SJSA1 (cell line): ENCODE data around the gene METTL14. TPM values are rescaled to one million over a fixed set of nuclear protein-coding genes. Genes with fewer than 3 reads are reported as not detected.

Source experiments
- DNase-seq, 2 experiments: peaks; one replicate each; pipeline ENCODE4 v3.0.0-alpha.2; 2015 to 2020; ENCODE audit warnings: low spot score in 2 of 2, low read depth in 1 of 2
- H3K27ac ChIP-seq: fragments of 250-450 bp; sonication (Bioruptor Pico); 2 replicates; pipeline ENCODE4 v1.5.1; 2020; ENCODE audit warnings: mild to moderate bottlenecking, moderate library complexity
- H3K27me3 ChIP-seq: fragments of 250-450 bp; sonication (Bioruptor Pico); replicated peaks from 2 replicates; pipeline ENCODE4 v1.5.1; 2020; ENCODE audit warnings: mild to moderate bottlenecking, moderate library complexity
- H3K36me3 ChIP-seq: fragments of 250-450 bp; sonication (Bioruptor Pico); 2 replicates; pipeline ENCODE4 v1.5.1; 2020; ENCODE audit warnings: mild to moderate bottlenecking
- H3K4me1 ChIP-seq: fragments of 250-450 bp; sonication (Bioruptor Pico); replicated peaks from 2 replicates; pipeline ENCODE4 v1.6.1; 2021; ENCODE audit warnings: mild to moderate bottlenecking
- H3K4me3 ChIP-seq: fragments of 250-450 bp; sonication (Bioruptor Pico); 2 replicates; pipeline ENCODE4 v1.5.1; 2020; ENCODE audit warnings: mild to moderate bottlenecking
- H3K9me3 ChIP-seq: fragments of 250-450 bp; sonication (Bioruptor Pico); replicated peaks from 2 replicates; pipeline ENCODE4 v1.5.1; 2020; ENCODE audit warnings: mild to moderate bottlenecking
- total RNA-seq: library from RNA; depleted of rRNA; stranded (reverse); fragments of >200 nt; shearing (Covaris generic); gene quantifications from 2 replicates; pipeline ENCODE4 v1.2.3, GENCODE V29; 2014; rRNA removed

Gene METTL14
- total RNA-seq, 1 experiment from 2014 or later, result 37.0 TPM

- H3K27me3 ChIP-seq, result no peaks in the 10 kb centered on the region
- peaks cover 42% of the 10 kb centered on the region for H3K4me1 ChIP-seq
- peaks cover 64% of the 10 kb centered on the region for H3K36me3 ChIP-seq
- no peak overlapping the region for H3K4me3 ChIP-seq
- no peak overlapping the region for H3K27ac ChIP-seq
- H3K9me3 ChIP-seq, result no peaks in the 10 kb centered on the region
- DNase-seq, result no peak
Measured at GRCh38 chr4:118756958-118757357, 71.8 kb downstream of the METTL14 start.

GRCh38 chr4:118757761-118758251 lies 72.6 kb downstream of the METTL14 start:
- DNase-seq, result no peak
- Histone ChIP-seq H3K9me3 (no peaks in the 10 kb centered on the region), H3K4me1 (peaks cover 34% of the 10 kb centered on the region), H3K4me3 (no peak overlapping the region), H3K36me3 (peaks cover 62% of the 10 kb centered on the region), H3K27me3 (no peaks in the 10 kb centered on the region), H3K27ac (no peak overlapping the region)

GRCh38 chr4:118758293-118758692 lies 73.1 kb downstream of the METTL14 start:
- Histone ChIP-seq H3K36me3 (peaks cover 67% of the 10 kb centered on the region), H3K4me3 (no peak overlapping the region), H3K9me3 (no peaks in the 10 kb centered on the region), H3K27ac (no peak overlapping the region), H3K27me3 (no peaks in the 10 kb centered on the region), H3K4me1 (peaks cover 29% of the 10 kb centered on the region)
- no peak for DNase-seq

GRCh38 chr4:118759481-118759880 lies 74.3 kb downstream of the METTL14 start:
- H3K9me3 ChIP-seq, result no peaks in the 10 kb centered on the region
- DNase-seq, result no peak
- H3K4me1 ChIP-seq, result peaks cover 18% of the 10 kb centered on the region
- H3K27ac ChIP-seq, result no peak overlapping the region
- H3K36me3 ChIP-seq, result peaks cover 72% of the 10 kb centered on the region
- no peak overlapping the region for H3K4me3 ChIP-seq
- H3K27me3 ChIP-seq, result no peaks in the 10 kb centered on the region

- Histone ChIP-seq H3K27ac (no peak overlapping the region), H3K36me3 (peaks cover 74% of the 10 kb centered on the region), H3K9me3 (no peaks in the 10 kb centered on the region), H3K4me1 (peaks cover 24% of the 10 kb centered on the region), H3K4me3 (no peak overlapping the region), H3K27me3 (no peaks in the 10 kb centered on the region)
- no peak for DNase-seq
Measured at GRCh38 chr4:118760092-118760491, 74.9 kb downstream of the METTL14 start.

- no peak for DNase-seq
- no peak overlapping the region for H3K4me3 ChIP-seq
- H3K9me3 ChIP-seq, result no peaks in the 10 kb centered on the region
- no peaks in the 10 kb centered on the region for H3K27me3 ChIP-seq
- no peak overlapping the region for H3K27ac ChIP-seq
- H3K36me3 ChIP-seq, result peaks cover 74% of the 10 kb centered on the region
- H3K4me1 ChIP-seq, result peaks cover 28% of the 10 kb centered on the region
Measured at GRCh38 chr4:118760493-118760892, 75.3 kb downstream of the METTL14 start.

GRCh38 chr4:118761397-118762016 lies 76.3 kb downstream of the METTL14 start:
- no peak for DNase-seq

GRCh38 chr4:118762155-118762554 lies 77.0 kb downstream of the METTL14 start:
- DNase-seq, result no peak
- H3K4me1 ChIP-seq, result peaks cover 24% of the 10 kb centered on the region
- no peak overlapping the region for H3K27ac ChIP-seq

More at GRCh38 chr4:118761397-118762016, 76.3 kb downstream of the METTL14 start:
- no peak overlapping the region for H3K4me3 ChIP-seq
- H3K9me3 ChIP-seq, result no peaks in the 10 kb centered on the region
- no peaks in the 10 kb centered on the region for H3K27me3 ChIP-seq
- no peak overlapping the region for H3K27ac ChIP-seq
- peaks cover 76% of the 10 kb centered on the region for H3K36me3 ChIP-seq
- peaks cover 29% of the 10 kb centered on the region for H3K4me1 ChIP-seq

GRCh38 chr4:118762730-118763477 lies 77.7 kb downstream of the METTL14 start:
- Histone ChIP-seq H3K27ac (no peak overlapping the region), H3K9me3 (no peaks in the 10 kb centered on the region), H3K4me1 (peaks cover 21% of the 10 kb centered on the region), H3K4me3 (no peak overlapping the region), H3K36me3 (peaks cover 79% of the 10 kb centered on the region), H3K27me3 (no peaks in the 10 kb centered on the region)
- DNase-seq, result no peak

More at GRCh38 chr4:118762155-118762554, 77.0 kb downstream of the METTL14 start:
- Histone ChIP-seq H3K4me3 (no peak overlapping the region), H3K9me3 (no peaks in the 10 kb centered on the region), H3K27me3 (no peaks in the 10 kb centered on the region), H3K36me3 (peaks cover 79% of the 10 kb centered on the region)

Other genes with a start within 250 kb of the METTL14 start
- gene SEC24D, start 150.7 kb downstream of the METTL14 start, total RNA-seq, result 58.2 and 79.9 TPM in 2 replicates
- gene SYNPO2, start 203.5 kb downstream of the METTL14 start, total RNA-seq, result 2.8 and 4.7 TPM in 2 replicates